Measurements from ENCODE around the gene NANOS3.

- TF ChIP-seq CTCF (IDR thresholded peaks at IDR 0.05; ENCODE audit: low read depth, low read length, poor library complexity, severe bottlenecking), result no peak
- TF ChIP-seq EZH2phosphoT487 (IDR thresholded peaks at IDR 0.05; ENCODE audit: borderline replicate concordance, low read length), result no peak
These were observed 37.8 kb downstream of the NANOS3 start for GRCh38 chr19:13914777-13915176.

All from DOHH2 (cell line).